BLaER1 treated with 17β-estradiol and CSF1 and Interleukin-3, amounts not matched to agents 10 nM and 100 nM (cell line): ENCODE data around the gene SMG1.

Experiments
- H3K27ac ChIP-seq, 11 experiments: shearing (Covaris generic); formaldehyde crosslinking; 2 replicates each; pipeline ENCODE4 v1.8.1; 2022
- H3K27me3 ChIP-seq, 11 experiments: shearing (Covaris generic); formaldehyde crosslinking; 2 replicates each; pipeline ENCODE4 v1.8.1; 2022
- H3K36me3 ChIP-seq, 11 experiments: shearing (Covaris generic); formaldehyde crosslinking; 2 replicates each; pipeline ENCODE4 v1.8.1; 2022
- H3K4me1 ChIP-seq, 10 experiments: shearing (Covaris generic); formaldehyde crosslinking; 2 replicates each; pipeline ENCODE4 v1.8.1; 2022
- H3K4me2 ChIP-seq, 11 experiments: shearing (Covaris generic); formaldehyde crosslinking; 2 replicates each; pipeline ENCODE4 v1.8.1; 2022
- H3K4me3 ChIP-seq, 10 experiments: shearing (Covaris generic); formaldehyde crosslinking; 2 replicates each; pipeline ENCODE4 v1.8.1; 2022
- H3K9ac ChIP-seq, 11 experiments: shearing (Covaris generic); formaldehyde crosslinking; 2 replicates each; pipeline ENCODE4 v1.8.1; 2022
- H3K9me3 ChIP-seq, 11 experiments: shearing (Covaris generic); formaldehyde crosslinking; replicated peaks in 1 of 11; 2 replicates each; pipeline ENCODE4 v1.8.1; 2022
- H4K20me1 ChIP-seq, 11 experiments: shearing (Covaris generic); formaldehyde crosslinking; 2 replicates each; pipeline ENCODE4 v1.8.1; 2022
- Cebpa-rat ChIP-seq, 11 experiments: shearing (Covaris generic); IDR thresholded peaks; 2 replicates each; pipeline ENCODE4 v1.8.1; 2022

The SMG1 gene

GRCh38 chr16:18855196-18855595, 71.0 kb downstream of the SMG1 start:
- Histone ChIP-seq H3K4me1 (no peaks in the 10 kb centered on the region), H3K27ac (no peak overlapping the region), H3K36me3 (peaks cover 74 to 94% (median 89%) of the 10 kb centered on the region in 11 experiments), H4K20me1 (peaks cover 0 to 28% (median 13%) of the 10 kb centered on the region in 11 experiments; a peak in 12 of 22 replicates), H3K4me3 (no peak overlapping the region), H3K9ac (no peak overlapping the region), H3K27me3 (no peaks in the 10 kb centered on the region), H3K9me3 (no peaks in the 10 kb centered on the region), H3K4me2 (no peak overlapping the region)
- no peak for TF ChIP-seq Cebpa-rat (IDR thresholded peaks at IDR 0.05)

- Histone ChIP-seq H3K4me3 (no peak overlapping the region), H3K4me1 (no peaks in the 10 kb centered on the region), H3K27ac (no peak overlapping the region), H3K9ac (no peak overlapping the region), H4K20me1 (peaks cover 0 to 28% (median 13%) of the 10 kb centered on the region in 11 experiments; a peak in 12 of 22 replicates), H3K9me3 (no peaks in the 10 kb centered on the region), H3K4me2 (no peak overlapping the region), H3K27me3 (no peaks in the 10 kb centered on the region), H3K36me3 (peaks cover 85 to 100% (median 97%) of the 10 kb centered on the region in 11 experiments)
- TF ChIP-seq Cebpa-rat (IDR thresholded peaks at IDR 0.05) = no peak
Observed at GRCh38 chr16:18853694-18854093, 72.5 kb downstream of the SMG1 start.

GRCh38 chr16:18852647-18853046, 73.6 kb downstream of the SMG1 start:
- H3K4me2 ChIP-seq = no peak overlapping the region
- no peak overlapping the region for H3K4me3 ChIP-seq
- H3K9me3 ChIP-seq = no peaks in the 10 kb centered on the region
- peaks cover 92 to 100% (median 100%) of the 10 kb centered on the region in 11 experiments for H3K36me3 ChIP-seq
- peaks cover 0 to 30% (median 13%) of the 10 kb centered on the region in 11 experiments; a peak in 12 of 22 replicates for H4K20me1 ChIP-seq
- no peaks in the 10 kb centered on the region for H3K27me3 ChIP-seq
- H3K9ac ChIP-seq = no peak overlapping the region
- H3K27ac ChIP-seq = no peak overlapping the region
- no peaks in the 10 kb centered on the region for H3K4me1 ChIP-seq
- TF ChIP-seq Cebpa-rat (IDR thresholded peaks at IDR 0.05) = no peak

- Histone ChIP-seq H3K9ac (no peak overlapping the region), H3K36me3 (peaks cover 96 to 98% (median 97%) of the 10 kb centered on the region in 11 experiments), H3K27me3 (no peaks in the 10 kb centered on the region), H3K27ac (no peak overlapping the region), H3K4me2 (no peak overlapping the region), H3K4me1 (no peaks in the 10 kb centered on the region), H3K9me3 (no peaks in the 10 kb centered on the region), H4K20me1 (peaks cover 0 to 38% (median 21%) of the 10 kb centered on the region in 11 experiments; a peak in 15 of 22 replicates), H3K4me3 (no peak overlapping the region)
- TF ChIP-seq Cebpa-rat (IDR thresholded peaks at IDR 0.05) = no peak
Observed at GRCh38 chr16:18846416-18846815, 79.8 kb downstream of the SMG1 start.

GRCh38 chr16:18842565-18842964, 83.6 kb downstream of the SMG1 start:
- Histone ChIP-seq H3K4me2 (no peak overlapping the region), H3K9me3 (no peaks in the 10 kb centered on the region), H3K9ac (no peak overlapping the region), H3K4me3 (no peak overlapping the region), H3K4me1 (no peaks in the 10 kb centered on the region), H3K27ac (no peak overlapping the region), H4K20me1 (peaks cover 0 to 43% (median 20%) of the 10 kb centered on the region in 11 experiments; a peak in 14 of 22 replicates), H3K36me3 (peaks cover 93 to 98% (median 97%) of the 10 kb centered on the region in 11 experiments), H3K27me3 (no peaks in the 10 kb centered on the region)
- no peak for TF ChIP-seq Cebpa-rat (IDR thresholded peaks at IDR 0.05)

- Histone ChIP-seq H3K4me1 (no peaks in the 10 kb centered on the region), H3K4me2 (no peak overlapping the region), H3K9me3 (no peaks in the 10 kb centered on the region), H3K9ac (no peak overlapping the region), H3K4me3 (no peak overlapping the region), H3K27ac (no peak overlapping the region), H4K20me1 (peaks cover 0 to 45% (median 20%) of the 10 kb centered on the region in 11 experiments; a peak in 14 of 22 replicates), H3K27me3 (no peaks in the 10 kb centered on the region), H3K36me3 (peaks cover 93 to 98% (median 97%) of the 10 kb centered on the region in 11 experiments)
- no peak for TF ChIP-seq Cebpa-rat (IDR thresholded peaks at IDR 0.05)
Observed at GRCh38 chr16:18841833-18842525, 84.2 kb downstream of the SMG1 start.

- Histone ChIP-seq H3K27ac (no peak overlapping the region), H3K36me3 (peaks cover 93 to 98% (median 97%) of the 10 kb centered on the region in 11 experiments), H3K9ac (no peak overlapping the region), H3K9me3 (no peaks in the 10 kb centered on the region), H4K20me1 (peaks cover 0 to 31% (median 21%) of the 10 kb centered on the region in 11 experiments; a peak in 12 of 22 replicates), H3K4me1 (no peaks in the 10 kb centered on the region), H3K27me3 (no peaks in the 10 kb centered on the region), H3K4me2 (no peak overlapping the region), H3K4me3 (no peak overlapping the region)
- no peak for TF ChIP-seq Cebpa-rat (IDR thresholded peaks at IDR 0.05)
Observed at GRCh38 chr16:18839555-18839954, 86.7 kb downstream of the SMG1 start.

GRCh38 chr16:18836702-18837101, 89.5 kb downstream of the SMG1 start:
- Histone ChIP-seq H3K27ac (no peak overlapping the region), H3K36me3 (peaks cover 94 to 100% (median 100%) of the 10 kb centered on the region in 11 experiments), H3K27me3 (no peaks in the 10 kb centered on the region), H3K9ac (no peak overlapping the region), H4K20me1 (peaks cover 0 to 34% (median 11%) of the 10 kb centered on the region in 11 experiments; a peak in 11 of 22 replicates), H3K4me1 (no peaks in the 10 kb centered on the region), H3K4me2 (no peak overlapping the region), H3K4me3 (no peak overlapping the region), H3K9me3 (no peaks in the 10 kb centered on the region)
- no peak for TF ChIP-seq Cebpa-rat (IDR thresholded peaks at IDR 0.05)

- no peaks in the 10 kb centered on the region for H3K4me1 ChIP-seq
- peaks cover 0 to 30% (median 7%) of the 10 kb centered on the region in 11 experiments; a peak in 10 of 22 replicates for H4K20me1 ChIP-seq
- peaks cover 97 to 100% (median 99%) of the 10 kb centered on the region in 11 experiments for H3K36me3 ChIP-seq
- H3K9me3 ChIP-seq = no peaks in the 10 kb centered on the region
- no peak overlapping the region for H3K4me3 ChIP-seq
- H3K27me3 ChIP-seq = no peaks in the 10 kb centered on the region
- TF ChIP-seq Cebpa-rat (IDR thresholded peaks at IDR 0.05) = no peak
- no peak overlapping the region for H3K4me2 ChIP-seq
- no peak overlapping the region for H3K27ac ChIP-seq
- no peak overlapping the region for H3K9ac ChIP-seq
Observed at GRCh38 chr16:18834864-18835263, 91.3 kb downstream of the SMG1 start.
